HK-2 (cell line): Measurements from ENCODE around the gene ANKRD10.
"Not testable (repeated sequence)": the region's sequence is repeated elsewhere in the genome, so short reads cannot be mapped to it uniquely, and the experiment has no call there.

Source experiments
- DNase-seq: peaks from one replicate; pipeline ENCODE4 v3.0.0-alpha.2; 2018; ENCODE audit not compliant: unreplicated experiment

ANKRD10 gene

GRCh38 chr13:110915057-110915873 is at the start of gene ANKRD10:
Gene ANKRD10, minus strand, starts transcription at chr13:110915069. Its CDS starts 135 bp downstream, at chr13:110914934.
- peak; percentile 98 for DNase-seq

- DNase-seq, result no peak
Measured at GRCh38 chr13:110964229-110965037, 49.6 kb upstream of the ANKRD10 start.

DNA sequence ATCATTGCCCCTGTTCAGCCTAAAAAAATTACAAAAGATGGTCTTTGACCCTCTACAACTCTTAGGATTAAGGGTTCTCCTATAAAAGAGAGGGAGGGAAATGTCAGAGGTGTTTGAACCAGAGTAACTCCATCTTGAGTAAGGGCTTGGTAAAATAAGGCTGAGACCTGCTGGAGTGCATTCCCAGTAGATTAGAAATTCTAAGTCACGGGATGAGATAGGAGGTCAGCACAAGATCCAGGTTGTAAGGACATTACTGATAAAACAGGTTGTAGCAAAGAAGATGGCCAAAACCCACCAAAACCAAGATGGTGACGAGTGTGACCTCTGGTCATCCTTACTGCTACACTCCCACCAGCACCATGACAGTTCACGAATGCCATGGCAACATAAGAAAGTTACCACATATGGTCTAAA is 48.7 kb upstream of the ANKRD10 start:
- no peak for DNase-seq

GRCh38 chr13:110961959-110962358 is 47.1 kb upstream of the ANKRD10 start:
- DNase-seq, result no peak

DNA sequence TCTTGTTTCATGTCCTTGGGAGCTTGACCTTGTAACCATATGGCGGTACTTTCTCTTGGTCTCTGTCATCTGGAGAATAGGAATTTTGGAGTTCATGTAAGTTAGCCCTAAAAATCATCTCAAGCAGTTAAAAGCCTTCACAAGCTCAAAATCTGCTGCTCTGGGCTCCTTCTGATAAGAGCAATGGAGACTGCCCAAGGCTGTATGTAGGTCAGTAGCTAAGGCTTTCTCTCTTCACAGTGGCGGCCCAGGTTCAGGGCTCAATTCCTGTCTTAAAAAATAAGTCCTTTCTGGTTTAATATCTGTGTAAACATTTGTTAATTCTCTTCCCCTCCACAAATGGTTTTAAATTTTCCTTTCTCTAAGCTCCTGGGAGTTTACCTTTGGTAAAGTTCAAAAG is 45.3 kb upstream of the ANKRD10 start:
- DNase-seq, result no peak

- DNase-seq, result no peak
Measured at GRCh38 chr13:110957931-110958330, 43.1 kb upstream of the ANKRD10 start.

GRCh38 chr13:110957181-110957884 is 42.5 kb upstream of the ANKRD10 start:
- DNase-seq, result no peak

DNA sequence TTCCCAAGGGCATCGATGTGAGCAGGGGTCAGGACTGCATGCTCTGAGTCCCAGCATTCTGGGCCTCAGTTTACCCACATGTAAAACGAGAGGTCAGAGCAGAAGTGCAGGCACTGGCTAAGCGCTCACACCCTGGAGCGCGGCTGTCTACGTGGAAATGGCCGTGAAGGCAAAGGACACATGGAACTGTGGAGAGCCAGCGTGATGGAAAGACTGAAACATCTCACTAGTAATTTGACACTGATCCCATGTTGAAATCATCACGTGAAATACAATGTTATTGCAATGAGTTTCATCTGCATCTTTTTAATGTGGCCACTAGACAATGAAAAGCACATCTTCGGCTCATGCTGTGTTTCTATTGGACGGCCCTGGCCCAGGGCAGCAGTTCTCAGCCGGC is 41.3 kb upstream of the ANKRD10 start:
- DNase-seq, result not testable (repeated sequence)

GRCh38 chr13:110955608-110956007 is 40.7 kb upstream of the ANKRD10 start:
- not testable (repeated sequence) for DNase-seq

GRCh38 chr13:110955072-110955503 is 40.2 kb upstream of the ANKRD10 start:
- DNase-seq, result peak; percentile 86

DNA sequence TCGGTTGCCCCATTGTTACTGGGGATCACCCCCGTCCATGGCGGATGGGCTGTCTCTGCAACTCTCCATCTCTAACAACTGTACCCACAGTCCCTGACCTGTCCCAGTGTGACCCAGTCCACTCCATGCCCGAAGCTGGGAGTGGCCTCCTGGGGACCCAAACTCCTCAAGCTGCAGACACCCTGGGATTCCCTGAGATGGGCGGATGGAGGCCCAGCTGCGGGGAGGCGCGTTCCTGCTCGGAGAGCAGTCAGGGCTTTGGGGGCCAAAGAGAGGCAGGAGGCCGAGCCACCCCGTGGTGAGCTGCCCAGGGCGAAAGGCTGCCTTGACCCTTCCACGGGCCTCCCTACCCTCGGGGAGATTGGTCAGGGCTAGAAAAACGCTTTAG is 39.7 kb upstream of the ANKRD10 start:
- not testable (repeated sequence) for DNase-seq

- no peak for DNase-seq
Measured at GRCh38 chr13:110953833-110954532, 39.1 kb upstream of the ANKRD10 start.

DNA sequence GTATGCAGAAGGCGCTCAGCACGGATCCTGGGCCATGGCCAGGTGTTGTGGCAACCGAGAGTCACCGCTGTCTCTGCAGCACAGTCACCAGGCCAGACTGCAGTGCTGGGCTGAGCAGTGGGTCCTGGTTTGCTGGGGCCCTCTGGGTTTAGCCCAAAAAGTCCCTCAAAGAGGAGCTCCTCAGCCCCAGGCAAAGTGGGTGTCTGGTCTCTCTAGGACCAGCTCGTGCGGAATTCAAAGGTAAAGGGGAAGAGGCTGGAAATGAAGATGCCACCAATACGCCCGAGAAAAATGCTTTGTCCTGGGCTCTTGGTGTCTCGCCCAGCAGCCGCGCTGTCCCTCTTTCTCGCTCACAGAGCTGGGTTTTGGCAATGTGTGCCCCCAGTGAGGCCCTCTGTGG is 38.5 kb upstream of the ANKRD10 start:
- no peak for DNase-seq

DNA sequence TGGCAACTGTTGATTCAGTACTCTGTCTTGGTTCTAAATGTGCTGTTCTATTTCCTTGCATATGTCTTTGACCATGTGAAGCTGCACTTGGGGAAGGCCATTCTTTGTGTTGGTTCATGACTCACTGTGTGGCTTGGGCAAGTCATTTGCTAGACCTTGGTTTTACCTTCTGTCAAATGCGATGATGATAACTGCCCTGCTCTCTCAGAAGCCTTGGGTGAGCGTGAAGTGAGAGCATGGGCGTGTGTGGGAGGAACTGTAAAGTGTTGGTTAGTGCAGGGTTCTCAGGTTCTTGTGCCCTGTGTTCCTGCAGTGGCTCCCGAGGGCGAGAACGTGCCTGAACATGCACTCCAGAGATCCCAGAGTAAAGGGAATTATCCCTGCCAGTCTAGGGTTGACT is 37.3 kb upstream of the ANKRD10 start:
- not testable (repeated sequence) for DNase-seq

DNA sequence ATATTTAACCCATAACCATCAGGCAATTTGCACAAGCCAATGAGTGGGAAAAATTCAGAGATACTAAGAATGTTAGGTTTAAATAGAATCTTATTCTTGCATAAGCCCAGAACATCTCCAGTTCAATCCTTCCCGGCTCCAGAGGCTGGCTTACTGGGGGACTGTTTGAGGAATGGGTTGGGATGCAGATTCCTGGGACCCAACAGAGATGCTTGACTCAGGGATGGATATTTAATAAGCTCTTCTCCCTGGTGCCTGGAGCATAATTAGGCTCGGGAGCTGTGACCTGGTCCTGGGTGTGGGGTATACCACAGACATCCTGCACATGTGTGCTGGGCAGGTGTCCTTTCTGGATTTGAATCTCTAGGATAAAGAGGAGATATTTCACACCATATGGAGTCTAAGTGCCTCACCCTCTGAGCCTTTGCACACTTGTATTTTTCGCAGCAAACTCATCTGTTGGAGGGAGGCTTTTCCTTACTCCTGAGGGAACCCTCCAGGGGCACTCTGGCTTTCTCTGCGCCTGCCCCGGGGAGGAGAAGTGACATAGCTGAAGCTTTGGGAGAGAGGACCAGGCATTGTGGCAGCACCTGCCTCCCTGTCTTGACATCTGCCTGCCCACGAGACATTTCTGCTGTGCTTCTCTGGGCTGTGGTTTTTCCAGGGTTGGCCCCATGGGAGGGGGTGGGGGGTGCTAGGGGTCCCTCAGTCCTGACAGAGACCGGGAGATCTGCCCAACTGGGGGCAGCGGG is 36.1 kb upstream of the ANKRD10 start:
- DNase-seq, result no peak

GRCh38 chr13:110950356-110950755 is 35.5 kb upstream of the ANKRD10 start:
- no peak for DNase-seq

- no peak for DNase-seq
Measured at GRCh38 chr13:110949628-110950027, 34.8 kb upstream of the ANKRD10 start.

GRCh38 chr13:110949116-110949515 is 34.2 kb upstream of the ANKRD10 start:
- no peak for DNase-seq

DNA sequence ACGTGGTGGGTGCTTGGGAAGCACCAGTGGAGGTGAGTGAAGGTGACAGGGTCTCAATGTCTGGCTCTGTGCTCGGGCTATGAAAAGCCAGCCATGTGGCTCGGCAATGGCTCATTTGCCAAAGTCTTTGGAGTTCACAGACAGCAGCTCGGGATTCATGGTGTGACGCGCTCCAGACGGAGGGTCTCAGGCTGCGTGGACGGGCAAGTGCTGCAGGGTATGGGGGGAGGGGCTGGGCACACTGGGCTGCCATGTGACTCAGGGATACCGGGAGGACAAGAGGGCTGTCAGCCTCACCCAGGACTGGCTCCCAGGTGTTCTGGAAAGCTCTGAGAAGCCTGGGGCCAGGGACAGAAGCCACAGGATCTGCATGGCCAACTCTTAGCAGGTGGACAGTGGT is 32.5 kb upstream of the ANKRD10 start:
- not testable (repeated sequence) for DNase-seq

- DNase-seq, result no peak
Measured at GRCh38 chr13:110945928-110946570, 31.2 kb upstream of the ANKRD10 start.
